HUES6 (cell line): ENCODE data around the gene IFI35.
A peak's percentile ranks its signal among the peaks of the same experiment; 100 is the strongest.
"Not testable (repeated sequence)": the region's sequence is repeated elsewhere in the genome, so short reads cannot be mapped to it uniquely, and the experiment has no call there.

ENCODE experiments used
- H3K27ac ChIP-seq: 2 replicates; pipeline ENCODE4 v1.7.0; 2013; ENCODE audit warnings: low read depth, mild to moderate bottlenecking, low read length, inconsistent platforms
- H3K27me3 ChIP-seq: 2 replicates; pipeline ENCODE4 v1.6.1; 2013; ENCODE audit warnings: low read length; ENCODE audit not compliant: control insufficient read depth, insufficient read depth
- H3K36me3 ChIP-seq: 2 replicates; pipeline ENCODE4 v1.6.1; 2013; ENCODE audit warnings: low read length; ENCODE audit not compliant: control insufficient read depth, insufficient read depth
- H3K4me1 ChIP-seq: 2 replicates; pipeline ENCODE4 v1.6.1; 2013; ENCODE audit warnings: low read length; ENCODE audit not compliant: control insufficient read depth, insufficient read depth
- H3K4me3 ChIP-seq: 2 replicates; pipeline ENCODE4 v1.5.1; 2013; ENCODE audit warnings: low read depth, low read length
- H3K9ac ChIP-seq: one replicate; pipeline ENCODE4 v1.6.1; 2013; ENCODE audit warnings: mild to moderate bottlenecking, low read length
- H3K9me3 ChIP-seq: 2 replicates; pipeline ENCODE4 v1.6.1; 2013; ENCODE audit warnings: low read depth, low read length; ENCODE audit not compliant: control insufficient read depth, insufficient read depth

Gene IFI35

GRCh38 chr17:42999003-42999525 is 7.5 kb upstream of the IFI35 start:
- H3K9ac ChIP-seq, result peak overlapping the region; percentile 97
- H3K36me3 ChIP-seq, result peaks cover 53% of the 10 kb centered on the region
- peak overlapping the region; percentile 93 for H3K27ac ChIP-seq
- peak overlapping the region; percentile 96 for H3K4me3 ChIP-seq
- no peaks in the 10 kb centered on the region for H3K9me3 ChIP-seq
- no peaks in the 10 kb centered on the region for H3K27me3 ChIP-seq
- H3K4me1 ChIP-seq, result peaks cover 4% of the 10 kb centered on the region; the same call in 1 of the 2 replicates

- H3K4me3 ChIP-seq, H3K9me3 ChIP-seq, H3K27ac ChIP-seq, H3K27me3 ChIP-seq, H3K4me1 ChIP-seq, H3K9ac ChIP-seq: not testable (repeated sequence)
- H3K36me3 ChIP-seq, result peaks cover 58% of the 10 kb centered on the region
These were observed 5.7 kb upstream of the IFI35 start for GRCh38 chr17:43000894-43001293.

- peaks cover 55% of the 10 kb centered on the region for H3K36me3 ChIP-seq
- H3K4me3 ChIP-seq, result no peak overlapping the region
- no peak overlapping the region for H3K9ac ChIP-seq
- no peaks in the 10 kb centered on the region for H3K27me3 ChIP-seq
- H3K9me3 ChIP-seq, result no peaks in the 10 kb centered on the region
- peaks cover 12% of the 10 kb centered on the region for H3K4me1 ChIP-seq
- H3K27ac ChIP-seq, result no peak overlapping the region
These were observed 2.9 kb upstream of the IFI35 start for GRCh38 chr17:43003542-43004172.

GRCh38 chr17:43010667-43011308 is 4.2 kb downstream of the IFI35 start:
- Histone ChIP-seq H3K9ac (no peak overlapping the region), H3K4me3 (no peak overlapping the region), H3K9me3 (no peaks in the 10 kb centered on the region), H3K27ac (no peak overlapping the region), H3K27me3 (no peaks in the 10 kb centered on the region), H3K36me3 (peaks cover 16% of the 10 kb centered on the region), H3K4me1 (peaks cover 25% of the 10 kb centered on the region)

GRCh38 chr17:43011728-43012472 is 5.3 kb downstream of the IFI35 start:
- Histone ChIP-seq H3K9ac (no peak overlapping the region), H3K27ac (no peak overlapping the region), H3K4me3 (no peak overlapping the region), H3K4me1 (peaks cover 25% of the 10 kb centered on the region), H3K36me3 (peaks cover 26% of the 10 kb centered on the region), H3K27me3 (no peaks in the 10 kb centered on the region), H3K9me3 (no peaks in the 10 kb centered on the region)

- Histone ChIP-seq H3K4me3 (no peak overlapping the region), H3K9me3 (no peaks in the 10 kb centered on the region), H3K27me3 (no peaks in the 10 kb centered on the region), H3K27ac (no peak overlapping the region), H3K4me1 (peaks cover 23% of the 10 kb centered on the region), H3K36me3 (peaks cover 35% of the 10 kb centered on the region), H3K9ac (no peak overlapping the region)
These were observed 6.7 kb downstream of the IFI35 start for GRCh38 chr17:43013296-43013695.

GRCh38 chr17:43014020-43014648 is 7.5 kb downstream of the IFI35 start:
- Histone ChIP-seq H3K4me3 (no peak overlapping the region), H3K4me1 (peaks cover 23% of the 10 kb centered on the region), H3K27ac (no peak overlapping the region), H3K9ac (no peak overlapping the region), H3K36me3 (peaks cover 43% of the 10 kb centered on the region), H3K9me3 (no peaks in the 10 kb centered on the region), H3K27me3 (no peaks in the 10 kb centered on the region)

GRCh38 chr17:43014649-43015542 is 8.3 kb downstream of the IFI35 start:
- no peaks in the 10 kb centered on the region for H3K9me3 ChIP-seq
- H3K4me3 ChIP-seq, result no peak overlapping the region
- H3K9ac ChIP-seq, result no peak overlapping the region
- H3K27me3 ChIP-seq, result no peaks in the 10 kb centered on the region
- H3K4me1 ChIP-seq, result peaks cover 29% of the 10 kb centered on the region
- H3K36me3 ChIP-seq, result peaks cover 49% of the 10 kb centered on the region
- no peak overlapping the region for H3K27ac ChIP-seq

- H3K27ac ChIP-seq, result no peak overlapping the region
- H3K36me3 ChIP-seq, result peaks cover 52% of the 10 kb centered on the region
- H3K4me3 ChIP-seq, result no peak overlapping the region
These were observed 9.0 kb downstream of the IFI35 start for GRCh38 chr17:43015579-43015978.

GRCh38 chr17:43016216-43016615 is 9.6 kb downstream of the IFI35 start:
- Histone ChIP-seq H3K27ac (no peak overlapping the region), H3K4me1 (peaks cover 36% of the 10 kb centered on the region), H3K4me3 (no peak overlapping the region), H3K9me3 (no peaks in the 10 kb centered on the region), H3K9ac (peak overlapping the region; percentile 17), H3K27me3 (no peaks in the 10 kb centered on the region), H3K36me3 (peaks cover 52% of the 10 kb centered on the region)

More at GRCh38 chr17:43015579-43015978, 9.0 kb downstream of the IFI35 start:
- Histone ChIP-seq H3K9me3 (no peaks in the 10 kb centered on the region), H3K27me3 (no peaks in the 10 kb centered on the region), H3K4me1 (peaks cover 36% of the 10 kb centered on the region), H3K9ac (no peak overlapping the region)
